AG04450 (cell line): ENCODE data around the gene NPEPL1. TPM values are rescaled to one million over a fixed set of nuclear protein-coding genes. Genes with fewer than 3 reads are reported as not detected.

ENCODE experiments used
- CTCF ChIA-PET: fragments of 300-600, 350-600 bp; formaldehyde crosslinking; extraction: SDS; loops from one replicate; lab custom pipeline; 2022; ENCODE audit warnings: antibody characterized with exemption, inconsistent platforms; lab: Charles Lee
- POLR2A ChIA-PET: fragments of 350-600 bp; formaldehyde crosslinking; extraction: SDS; loops from one replicate; lab custom pipeline; 2021; ENCODE audit warnings: antibody characterized with exemption, inconsistent platforms; lab: Yijun Ruan, JAX
- DNase-seq: peaks from one replicate; pipeline ENCODE4 v3.0.0-alpha.2; 2011; ENCODE audit warnings: low read depth, low spot score
- H3K27ac ChIP-seq: one replicate; pipeline ENCODE4 v1.5.1; 2012; ENCODE audit warnings: low read depth, low read length, control low read depth
- H3K27me3 ChIP-seq: one replicate; pipeline ENCODE4 v1.6.0; 2012; ENCODE audit warnings: low read length; ENCODE audit not compliant: control insufficient read depth, insufficient read depth
- H3K4me3 ChIP-seq: 2 replicates; pipeline ENCODE4 v1.5.1; 2011; ENCODE audit warnings: mild to moderate bottlenecking, low read depth, low read length, control low read depth
- H3K9me3 ChIP-seq: 2 replicates; pipeline ENCODE4 v1.5.1; 2012; ENCODE audit warnings: low read length; ENCODE audit not compliant: control insufficient read depth, insufficient read depth
- CTCF ChIP-seq: IDR thresholded peaks from 2 replicates; pipeline ENCODE4 v1.5.1; 2011; ENCODE audit warnings: low read depth, low read length, control low read depth, inconsistent platforms
- polyA plus RNA-seq: library from polyadenylated mRNA; depleted of rRNA; stranded (reverse); fragments of >200 nt; gene quantifications from 2 replicates; pipeline ENCODE4 v1.2.3, GENCODE V29; 2011

Gene NPEPL1
- polyA plus RNA-seq, 1 experiment, result 3.6 TPM

- ChIA-PET POLR2A (no interaction called here), CTCF (interaction anchor here (0.6 kb wide), 1 partner anchor 281 kb away, joined by 5 read pairs; no protein-coding TSS in a partner anchor)
- DNase-seq, result no peak
- no peak for TF ChIP-seq CTCF
- H3K27ac ChIP-seq, result no peak overlapping the region
- peaks cover 3% of the 10 kb centered on the region for H3K27me3 ChIP-seq
- no peak overlapping the region for H3K4me3 ChIP-seq
- no peaks in the 10 kb centered on the region for H3K9me3 ChIP-seq
These were observed 38.6 kb downstream of the NPEPL1 start for GRCh38 chr20:58731192-58731591.

- TF ChIP-seq CTCF, result no peak
- DNase-seq, result no peak
- Histone ChIP-seq H3K27ac (no peak overlapping the region), H3K27me3 (peaks cover 4% of the 10 kb centered on the region), H3K9me3 (no peaks in the 10 kb centered on the region), H3K4me3 (no peak overlapping the region)
- POLR2A ChIA-PET, result no interaction called here
- CTCF ChIA-PET, result no interaction called here
These were observed 44.6 kb downstream of the NPEPL1 start for GRCh38 chr20:58737198-58737597.

DNA sequence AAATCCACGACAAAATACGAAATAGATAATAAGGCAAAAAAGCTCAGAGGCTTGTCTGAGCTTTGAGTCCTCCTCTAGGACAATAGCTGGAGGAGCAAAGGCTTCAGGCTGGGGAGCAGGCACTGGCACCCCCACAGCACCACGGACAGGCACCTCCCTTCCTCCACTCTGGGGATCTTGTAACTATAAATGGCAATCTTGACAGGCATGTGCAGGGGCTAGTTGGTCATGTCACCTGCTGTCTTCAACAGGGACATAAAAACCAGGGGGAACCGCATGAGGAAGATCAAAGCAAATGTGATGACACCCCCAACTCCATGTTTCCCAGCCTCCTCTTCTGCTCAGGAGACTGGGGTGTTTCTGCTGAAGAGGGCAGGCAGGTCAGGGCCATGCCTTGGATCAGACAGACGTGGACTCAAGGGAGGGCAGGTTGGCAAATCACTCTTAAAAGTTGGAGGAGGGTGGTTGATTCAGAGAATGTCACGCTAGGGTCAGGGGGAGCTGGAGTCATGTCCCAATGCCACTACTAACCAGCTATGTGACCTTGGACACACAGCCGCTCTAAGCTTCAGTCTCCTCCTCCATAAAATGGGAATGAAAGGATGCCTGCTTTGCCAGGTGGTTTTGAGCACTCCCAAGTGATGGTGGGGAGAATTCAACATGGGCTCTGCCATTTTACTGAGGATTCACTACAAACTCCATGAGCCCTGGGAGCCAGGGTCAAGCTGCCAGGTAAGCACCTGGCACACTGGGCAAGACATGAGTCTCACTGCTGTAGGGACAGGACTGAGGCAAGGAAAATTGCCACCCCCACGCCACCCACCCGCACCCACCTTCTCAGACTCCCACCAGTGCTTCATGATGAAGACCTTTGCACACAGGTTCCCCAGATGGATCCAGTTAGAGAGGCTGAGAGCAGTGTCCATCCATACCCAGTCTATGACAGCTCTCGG, 48.0 kb downstream of the NPEPL1 start:
- Histone ChIP-seq H3K9me3 (no peaks in the 10 kb centered on the region), H3K4me3 (no peak overlapping the region), H3K27me3 (peaks cover 14% of the 10 kb centered on the region), H3K27ac (no peak overlapping the region)
- CTCF ChIA-PET, result no interaction called here
- TF ChIP-seq CTCF, result no peak
- DNase-seq, result no peak
- POLR2A ChIA-PET, result no interaction called here

DNA sequence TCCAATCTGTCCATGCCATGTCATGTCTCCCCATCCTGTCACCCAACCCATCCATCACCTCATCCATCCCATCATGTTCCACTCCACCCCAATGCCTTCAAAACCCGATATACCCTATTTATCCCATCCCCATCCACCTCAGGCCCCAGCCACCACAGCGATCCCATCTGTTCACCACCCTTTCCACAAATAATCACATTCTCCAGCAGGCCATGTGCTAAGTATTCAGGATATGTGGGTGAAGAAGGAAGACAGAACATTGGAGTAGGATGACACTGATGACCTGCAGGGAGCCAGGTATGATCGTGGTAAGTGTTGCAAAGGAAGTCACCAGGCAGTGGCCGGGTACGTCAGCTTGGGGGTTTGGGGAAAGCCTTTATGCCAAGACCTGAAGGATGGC, 48.8 kb downstream of the NPEPL1 start:
- ChIA-PET POLR2A (no interaction called here), CTCF (no interaction called here)
- Histone ChIP-seq H3K27me3 (peaks cover 21% of the 10 kb centered on the region), H3K27ac (no peak overlapping the region), H3K4me3 (no peak overlapping the region), H3K9me3 (no peaks in the 10 kb centered on the region)
- TF ChIP-seq CTCF, result no peak
- no peak for DNase-seq
